Sigmoid colon (tissue), 7 donors: ENCODE results near the gene NT5DC1. TPM values are rescaled to one million over a fixed set of nuclear protein-coding genes. Genes with fewer than 3 reads are reported as not detected.

Experiments used
- DNase-seq: peaks from one replicate; pipeline ENCODE4 v3.0.0-alpha.2; 2019
- H3K27ac ChIP-seq, 4 donors: fragments of 200-600 bp; sonication (generic); one replicate each; pipeline ENCODE4 v1.5.1; 2016 to 2019; ENCODE audit warnings: mild to moderate bottlenecking in 1 of 4
- H3K27me3 ChIP-seq, 3 donors: fragments of 200-600 bp; sonication (generic); one replicate each; pipeline ENCODE4 v1.5.1; 2019; ENCODE audit warnings: mild to moderate bottlenecking in 1 of 3
- H3K36me3 ChIP-seq, 4 donors: fragments of 200-600 bp; sonication (generic); one replicate each; pipeline ENCODE4 v1.5.1; 2016 to 2019
- H3K4me1 ChIP-seq, 4 donors: fragments of 200-600 bp; sonication (generic); one replicate each; pipeline ENCODE4 v1.5.1; 2017 to 2019
- H3K4me3 ChIP-seq, 4 donors: fragments of 200-600 bp; sonication (generic); one replicate each; pipeline ENCODE4 v1.5.1; 2017 to 2019; ENCODE audit warnings: mild to moderate bottlenecking in 2 of 4, moderate library complexity in 1 of 4
- H3K9me3 ChIP-seq, 4 donors: fragments of 200-600 bp in 3 of 4; sonication (generic) in 3 of 4; one replicate each; pipeline versions ENCODE4 v1.5.1 to v1.6.1; 2013 to 2019
- EP300 ChIP-seq, 4 donors: sonication (generic); formaldehyde crosslinking; IDR thresholded peaks; one replicate each; pipeline ENCODE4 v1.6.1; 2017; ENCODE audit warnings: antibody characterized with exemption in 4 of 4
- POLR2A ChIP-seq, 2 donors: fragments of 450-650 bp; IDR thresholded peaks; one replicate each; pipeline ENCODE4 v1.6.1; 2016; ENCODE audit warnings: antibody characterized with exemption in 2 of 2, mild to moderate bottlenecking in 2 of 2, moderate library complexity in 2 of 2
- POLR2AphosphoS5 ChIP-seq, 4 donors: sonication (generic); formaldehyde crosslinking; IDR thresholded peaks; one replicate each; pipeline ENCODE4 v1.6.1; 2017; ENCODE audit warnings: antibody characterized with exemption in 4 of 4
- WGBS, 2 donors: extraction: QIAGEN DNeasy Blood & Tissue Kit; methylation state at CpG; one replicate each; pipeline ENCODE4 v1.1.7; 2013; 5-methylcytosine and 5-hydroxymethylcytosine counted together
- intact Hi-C: fragments of 100-400 bp; cut with DNase I; formaldehyde crosslinking; loops from one replicate; pipeline ENCODE4 v1.15.1; 2023
- polyA plus RNA-seq, 3 donors: library from polyadenylated mRNA; stranded (reverse); fragments of 200-250 nt; gene quantifications; one replicate each; pipeline ENCODE4 v1.2.3, GENCODE V29; 2013
- total RNA-seq, 4 donors: library from RNA; depleted of rRNA; stranded (reverse); fragments of >200 nt; gene quantifications; one replicate each; pipeline ENCODE4 v1.1.0, GENCODE V29; 2016
- TF ChIP-seq, protein P1 (sequence below), 4 experiments: fragments of 450-650 bp in 3 of 4; fragments of 200-600 bp in 1 of 4; IDR thresholded peaks; one replicate each; pipeline ENCODE4 v1.5.1; 2016 to 2019; ENCODE audit warnings: antibody characterized with exemption in 4 of 4, mild to moderate bottlenecking in 3 of 4, moderate library complexity in 2 of 4
- donor health status: healthy with polysubstance abuse.
- donor health status: Bipolar disorder and iron deficiency.
- donor health status: healthy.

NT5DC1 gene
- total and polyA plus RNA-seq, 7 donors: 8.2 to 21.7 (median 9.9) TPM

DNA sequence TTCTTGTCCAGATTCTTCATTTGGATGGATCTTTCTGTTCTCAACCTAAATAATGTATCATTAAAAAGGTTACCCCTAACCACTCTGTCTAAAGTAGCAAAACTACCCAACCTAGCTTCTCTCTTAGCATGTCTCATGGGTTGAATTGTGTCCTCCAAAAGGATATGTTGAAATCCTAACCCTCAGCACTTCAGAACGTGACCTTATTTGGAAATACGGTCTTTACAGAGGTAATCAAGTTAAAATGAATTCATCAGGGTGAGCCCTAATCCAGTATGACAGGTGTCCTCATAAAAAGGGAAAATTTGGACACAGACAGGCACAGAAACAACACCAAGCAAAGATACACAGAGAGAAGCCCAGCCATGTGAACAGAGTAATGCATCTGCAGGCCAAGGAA, 33.9 kb upstream of the NT5DC1 start:
- intact Hi-C loops: no loop called here
- TF ChIP-seq POLR2AphosphoS5 (IDR thresholded peaks at IDR 0.05): no peak
- TF ChIP-seq EP300 (IDR thresholded peaks at IDR 0.05): no peak
- Histone ChIP-seq H3K4me1 (no peaks in the 10 kb centered on the region), H3K27ac (no peak overlapping the region), H3K9me3 (no peaks in the 10 kb centered on the region), H3K27me3 (no peaks in the 10 kb centered on the region), H3K4me3 (no peak overlapping the region), H3K36me3 (no peaks in the 10 kb centered on the region)
- WGBS, 2 donors: 88 to 92% methylated on average over 2 of the region's 2 CpGs
- no peak for DNase-seq

DNA sequence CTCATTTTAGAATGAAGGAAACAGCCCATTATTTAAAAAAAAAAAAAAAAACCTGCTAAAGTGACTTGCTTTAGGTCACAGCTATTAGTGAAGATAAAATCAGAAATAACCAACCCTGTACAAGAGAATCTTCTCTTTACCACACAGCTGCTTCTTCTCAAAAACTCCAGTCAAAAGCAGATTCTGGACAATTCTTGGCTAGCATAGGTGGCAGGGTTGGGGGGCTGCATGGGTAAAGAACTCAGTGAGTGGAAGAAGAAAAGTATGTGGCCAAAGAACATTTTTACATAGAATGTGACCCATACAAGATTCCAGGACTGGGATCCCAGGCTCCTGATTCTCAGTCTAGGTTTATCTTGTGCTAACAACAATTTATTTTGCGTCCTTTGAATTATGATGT, 30.6 kb upstream of the NT5DC1 start:
- DNase-seq: no peak
- Histone ChIP-seq H3K4me3 (no peak overlapping the region), H3K27me3 (no peaks in the 10 kb centered on the region), H3K9me3 (no peaks in the 10 kb centered on the region), H3K36me3 (no peaks in the 10 kb centered on the region), H3K27ac (no peak overlapping the region), H3K4me1 (no peaks in the 10 kb centered on the region)
- TF ChIP-seq POLR2A (IDR thresholded peaks at IDR 0.05) (no peak), EP300 (IDR thresholded peaks at IDR 0.05) (no peak), POLR2AphosphoS5 (IDR thresholded peaks at IDR 0.05) (no peak)
- TF ChIP-seq, protein P1, sequence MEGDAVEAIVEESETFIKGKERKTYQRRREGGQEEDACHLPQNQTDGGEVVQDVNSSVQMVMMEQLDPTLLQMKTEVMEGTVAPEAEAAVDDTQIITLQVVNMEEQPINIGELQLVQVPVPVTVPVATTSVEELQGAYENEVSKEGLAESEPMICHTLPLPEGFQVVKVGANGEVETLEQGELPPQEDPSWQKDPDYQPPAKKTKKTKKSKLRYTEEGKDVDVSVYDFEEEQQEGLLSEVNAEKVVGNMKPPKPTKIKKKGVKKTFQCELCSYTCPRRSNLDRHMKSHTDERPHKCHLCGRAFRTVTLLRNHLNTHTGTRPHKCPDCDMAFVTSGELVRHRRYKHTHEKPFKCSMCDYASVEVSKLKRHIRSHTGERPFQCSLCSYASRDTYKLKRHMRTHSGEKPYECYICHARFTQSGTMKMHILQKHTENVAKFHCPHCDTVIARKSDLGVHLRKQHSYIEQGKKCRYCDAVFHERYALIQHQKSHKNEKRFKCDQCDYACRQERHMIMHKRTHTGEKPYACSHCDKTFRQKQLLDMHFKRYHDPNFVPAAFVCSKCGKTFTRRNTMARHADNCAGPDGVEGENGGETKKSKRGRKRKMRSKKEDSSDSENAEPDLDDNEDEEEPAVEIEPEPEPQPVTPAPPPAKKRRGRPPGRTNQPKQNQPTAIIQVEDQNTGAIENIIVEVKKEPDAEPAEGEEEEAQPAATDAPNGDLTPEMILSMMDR (IDR thresholded peaks at IDR 0.05): no peak
- WGBS, 2 donors: 96 to 97% methylated on average over 1 of the region's 1 CpG
- intact Hi-C loops: no loop called here

DNA sequence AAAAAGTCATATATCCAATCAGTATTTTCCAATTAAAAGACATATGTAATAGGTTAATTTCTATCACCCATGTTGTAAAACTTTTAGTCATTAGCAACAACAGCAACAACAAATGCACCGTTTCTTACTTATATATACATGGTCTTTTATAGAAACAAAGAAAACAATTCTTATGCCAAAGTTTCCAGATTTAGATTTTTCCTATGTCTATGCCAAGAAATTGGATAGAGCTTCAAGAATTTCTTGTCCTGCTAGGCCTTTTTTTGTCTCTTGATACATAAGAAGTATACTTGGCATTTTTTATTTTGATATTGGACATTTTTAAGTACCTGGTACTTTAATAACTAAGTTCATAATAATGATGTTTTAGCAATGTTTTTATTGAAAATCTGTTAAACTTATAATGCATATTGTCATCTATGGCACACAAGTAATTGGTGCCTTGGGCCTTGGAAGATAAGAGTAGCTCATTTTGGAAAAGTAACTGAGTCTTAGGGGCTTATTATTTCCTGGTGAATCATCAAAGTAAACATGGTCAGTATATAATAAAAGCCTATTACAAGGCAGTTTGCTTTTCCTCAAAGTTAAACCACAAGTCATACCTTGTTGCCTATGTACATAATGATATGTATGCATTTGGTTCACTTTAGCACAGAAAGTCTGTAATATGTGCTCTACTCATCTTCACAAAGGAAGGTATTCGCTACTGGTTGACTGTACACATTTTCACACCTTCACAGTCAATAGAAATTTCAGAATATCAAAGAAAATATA, 29.9 kb upstream of the NT5DC1 start:
- no peaks in the 10 kb centered on the region for H3K9me3 ChIP-seq
- no peak overlapping the region for H3K4me3 ChIP-seq
- no peaks in the 10 kb centered on the region for H3K36me3 ChIP-seq
- no peak for DNase-seq
- WGBS, 2 donors: 75 to 83% methylated on average over 2 of the region's 2 CpGs
- no peak for TF ChIP-seq POLR2AphosphoS5 (IDR thresholded peaks at IDR 0.05)
- H3K4me1 ChIP-seq: no peaks in the 10 kb centered on the region
- H3K27me3 ChIP-seq: no peaks in the 10 kb centered on the region
- H3K27ac ChIP-seq: no peak overlapping the region
- intact Hi-C loops: no loop called here

DNA sequence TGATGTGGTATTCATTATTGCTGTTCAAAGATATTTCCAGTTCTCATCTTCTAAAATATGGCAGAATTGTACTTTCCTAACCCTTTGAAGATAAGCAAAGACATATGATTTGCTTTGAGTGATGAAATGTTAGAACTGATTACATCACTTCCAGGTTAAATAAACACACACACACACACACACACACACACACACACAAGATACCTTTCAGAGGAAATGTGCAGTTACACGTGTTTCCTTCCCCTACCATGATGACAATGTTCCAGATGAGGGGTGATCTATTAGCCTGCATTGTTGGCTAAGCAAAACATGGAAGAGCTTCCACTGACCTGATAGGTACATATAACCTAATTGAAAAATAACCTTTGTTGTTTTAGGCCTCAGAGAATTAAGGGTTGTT, 28.3 kb upstream of the NT5DC1 start:
- no peaks in the 10 kb centered on the region for H3K27me3 ChIP-seq
- TF ChIP-seq POLR2A (IDR thresholded peaks at IDR 0.05) (no peak), EP300 (IDR thresholded peaks at IDR 0.05) (no peak), POLR2AphosphoS5 (IDR thresholded peaks at IDR 0.05) (no peak)
- TF ChIP-seq, protein P1 (IDR thresholded peaks at IDR 0.05): no peak
- H3K27ac ChIP-seq: no peak overlapping the region
- no peaks in the 10 kb centered on the region for H3K36me3 ChIP-seq
- WGBS, 2 donors: 45 to 47% methylated on average over 1 of the region's 1 CpG
- no peak overlapping the region for H3K4me3 ChIP-seq
- no peaks in the 10 kb centered on the region for H3K4me1 ChIP-seq
- no peaks in the 10 kb centered on the region for H3K9me3 ChIP-seq
- intact Hi-C loops: no loop called here
- no peak for DNase-seq

DNA sequence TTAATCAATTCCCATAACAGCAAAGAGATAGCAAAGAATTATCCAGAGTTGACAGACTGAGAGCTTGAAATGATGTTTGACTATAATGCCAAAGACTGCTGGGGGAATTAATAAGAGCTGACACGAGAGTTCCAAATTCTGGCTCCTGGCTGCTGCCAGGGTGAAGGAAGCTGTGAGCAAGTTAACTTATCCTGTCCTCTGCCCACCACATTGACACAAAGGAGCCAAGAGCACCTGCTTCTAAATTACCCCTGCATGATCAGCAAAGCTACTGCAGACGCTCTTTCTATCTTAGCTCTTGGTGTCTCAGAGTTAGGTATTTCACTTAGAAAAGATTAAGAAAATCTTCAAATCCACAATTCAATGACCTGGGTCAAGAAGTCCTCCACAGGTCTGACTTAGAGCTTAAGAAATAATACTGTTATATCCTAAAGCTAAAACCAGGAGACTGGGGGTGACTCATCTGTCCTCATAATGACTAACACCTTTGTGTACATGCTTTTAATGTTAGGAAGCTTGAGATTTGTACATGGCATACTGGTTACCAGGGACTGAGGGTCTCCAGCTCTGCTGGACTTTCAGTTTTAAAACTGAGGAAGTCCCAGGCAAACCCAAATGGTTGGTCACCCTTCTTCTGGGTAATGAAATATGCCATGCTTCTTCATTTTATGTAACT, 26.8 kb upstream of the NT5DC1 start:
- Histone ChIP-seq H3K27ac (no peak overlapping the region), H3K4me3 (no peak overlapping the region), H3K36me3 (no peaks in the 10 kb centered on the region), H3K27me3 (no peaks in the 10 kb centered on the region), H3K4me1 (no peaks in the 10 kb centered on the region), H3K9me3 (no peaks in the 10 kb centered on the region)
- WGBS, 2 donors: 86 to 93% methylated on average over 2 of the region's 2 CpGs
- TF ChIP-seq, protein P1 (IDR thresholded peaks at IDR 0.05): no peak
- no peak for TF ChIP-seq EP300 (IDR thresholded peaks at IDR 0.05)
- no peak for TF ChIP-seq POLR2A (IDR thresholded peaks at IDR 0.05)
- no peak for TF ChIP-seq POLR2AphosphoS5 (IDR thresholded peaks at IDR 0.05)
- no peak for DNase-seq
- intact Hi-C loops: no loop called here
